Stimulated activated CD4-positive, alpha-beta T cell treated with anti-CD3 and anti-CD28 coated beads, Interleukin-12 subunit alpha, Interleukin-12 subunit beta, amount 100 ng/mL, for 48 hours (primary cell): ENCODE results near the gene PIK3CG.
"Not testable (repeated sequence)": the region's sequence is repeated elsewhere in the genome, so short reads cannot be mapped to it uniquely, and the experiment has no call there.

ENCODE experiments used
- DNase-seq, 3 donors: peaks; one replicate each; pipeline ENCODE4 v3.0.0-alpha.2; 2020; ENCODE audit warnings: low read depth in 2 of 3, low spot score in 1 of 3

Gene PIK3CG

DNA sequence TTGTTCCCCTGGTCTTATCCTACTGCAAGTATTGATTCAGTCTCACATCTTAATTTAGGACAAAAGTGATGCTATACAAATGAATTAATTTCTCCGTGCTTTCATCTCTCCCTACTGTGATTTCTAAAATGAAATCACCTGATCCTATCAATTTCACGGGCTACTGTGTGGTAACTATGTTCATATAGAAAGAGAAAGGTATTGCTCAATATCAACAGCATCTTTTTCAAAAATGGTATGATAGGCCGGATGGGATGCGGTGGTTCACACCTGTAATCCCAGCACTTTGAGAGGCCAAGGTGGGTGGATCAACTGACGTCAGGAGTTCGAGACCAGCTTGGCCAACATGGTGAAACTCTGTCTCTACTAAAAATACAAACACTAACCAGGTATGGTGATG is 71.2 kb downstream of the PIK3CG start:
- no peak for DNase-seq

DNA sequence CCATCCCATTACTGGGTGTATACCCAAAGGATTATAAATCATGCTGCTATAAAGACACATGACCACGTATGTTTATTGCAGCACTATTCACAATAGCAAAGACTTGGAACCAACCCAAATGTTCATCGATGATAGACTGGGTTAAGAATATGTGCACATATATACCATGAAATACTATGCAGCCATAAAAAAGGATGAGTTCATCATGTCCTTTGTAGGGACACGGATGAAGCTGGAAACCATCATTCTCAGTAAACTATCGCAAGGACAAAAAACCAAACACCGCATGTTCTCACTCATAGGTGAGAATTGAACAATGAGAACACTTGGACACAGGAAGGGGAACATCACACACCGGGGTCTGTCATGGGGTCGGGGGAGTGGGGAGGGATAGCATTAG is 73.0 kb downstream of the PIK3CG start:
- DNase-seq, result not testable (repeated sequence)

DNA sequence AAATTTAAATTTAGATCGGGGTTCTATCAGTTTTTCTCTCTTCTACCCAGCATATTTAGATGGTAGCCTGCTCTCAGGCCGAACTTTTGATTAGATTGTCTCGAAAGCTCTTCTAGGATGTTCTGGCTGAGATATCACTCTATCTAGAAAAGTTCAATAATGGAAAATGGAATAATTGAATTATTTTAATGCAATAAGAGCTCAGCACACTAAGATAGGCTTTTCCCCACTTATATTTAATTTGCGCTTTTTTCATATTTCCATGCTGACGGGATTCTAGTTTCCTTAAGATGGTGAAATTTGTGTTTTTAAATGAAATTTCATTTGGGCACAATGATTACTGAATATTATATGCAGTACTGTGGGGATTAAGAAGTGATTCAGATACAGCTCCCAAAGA is 73.7 kb downstream of the PIK3CG start:
- no peak for DNase-seq

DNA sequence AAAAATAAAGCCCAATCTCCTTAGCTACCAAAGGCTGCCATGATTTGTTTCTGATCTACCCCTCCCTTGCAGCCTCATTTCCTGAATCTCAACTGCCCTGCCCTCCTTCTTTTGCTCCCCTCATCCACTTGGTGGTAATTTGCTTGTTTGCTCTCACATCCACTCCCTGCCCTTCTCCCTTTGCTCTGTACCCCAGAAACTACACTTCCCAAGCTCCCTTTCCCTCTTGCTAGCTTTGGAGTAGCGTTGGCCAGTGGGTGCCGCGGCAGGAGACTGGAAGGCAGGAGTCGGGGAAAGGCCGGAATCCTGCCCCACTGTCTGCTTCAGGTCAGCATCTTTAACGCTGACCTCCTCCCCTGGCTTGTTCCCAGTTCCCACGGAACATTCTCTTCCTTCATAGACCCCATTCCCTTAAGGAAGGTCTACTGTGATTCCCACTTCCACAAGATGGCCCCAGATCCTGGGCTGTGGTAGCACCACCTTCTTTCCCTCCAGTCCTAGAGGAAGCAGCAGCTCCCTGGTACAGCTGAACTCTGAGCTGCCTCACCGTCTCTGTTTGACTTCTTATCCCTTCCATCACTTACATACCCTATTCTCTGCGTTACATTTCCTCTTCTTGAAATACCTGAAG is 79.1 kb downstream of the PIK3CG start:
- no peak for DNase-seq

DNA sequence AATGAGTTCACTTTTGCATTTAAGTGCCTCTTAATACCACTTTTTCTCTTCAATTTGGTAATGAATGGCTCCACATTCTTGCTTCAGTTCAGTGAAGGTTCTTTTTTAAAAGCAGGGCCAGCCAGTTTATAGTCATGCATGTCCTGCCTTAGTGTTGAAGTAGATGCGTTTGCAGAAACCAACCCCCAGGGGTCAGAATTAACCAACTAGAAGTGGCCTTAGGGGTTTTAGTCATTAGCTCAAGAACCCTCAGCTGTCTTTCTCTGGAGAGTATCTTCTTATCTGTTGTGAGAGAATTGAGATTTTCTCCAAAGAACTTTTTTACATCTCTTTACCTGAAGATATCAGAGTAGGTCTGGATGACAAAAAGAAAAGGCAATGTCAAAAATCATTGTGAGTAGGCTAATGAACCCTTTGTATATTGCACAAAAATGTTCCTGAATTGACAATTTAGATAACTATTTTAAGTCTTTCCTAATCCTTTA is 82.2 kb downstream of the PIK3CG start:
- DNase-seq, result peak in 2 of 3 donors; percentile 3 to 26

DNA sequence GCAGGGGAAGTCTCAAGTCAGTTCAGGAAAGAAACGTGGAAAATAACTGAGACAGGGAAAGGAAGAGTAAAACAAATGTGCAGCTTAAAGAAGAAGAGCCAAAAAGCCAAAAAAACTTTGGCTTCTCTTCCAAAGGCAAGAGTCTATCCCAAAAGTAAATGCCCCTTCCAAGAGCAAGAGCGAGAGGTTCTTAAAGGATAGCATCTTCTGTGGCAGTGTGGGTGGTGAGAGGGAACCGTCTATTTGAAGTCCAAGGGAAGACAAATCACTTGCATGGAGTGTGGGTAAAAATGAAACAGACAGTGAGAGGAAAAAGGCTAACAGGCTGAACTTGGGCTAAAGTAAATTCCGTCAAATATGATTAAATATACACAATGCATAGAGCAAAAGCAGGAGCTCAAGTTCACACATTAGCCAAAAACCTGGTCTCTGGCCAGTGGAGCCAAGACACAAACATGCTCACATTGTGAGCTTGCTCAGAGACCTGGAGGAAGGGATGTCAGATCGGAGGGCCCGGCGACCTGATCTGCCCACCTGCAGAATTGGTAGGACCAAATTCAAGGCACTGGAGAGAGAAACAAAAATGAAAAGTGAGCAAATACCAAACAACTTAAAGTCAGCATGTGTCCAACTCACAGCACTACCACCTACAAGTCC is 87.0 kb downstream of the PIK3CG start:
- DNase-seq, result no peak

DNA sequence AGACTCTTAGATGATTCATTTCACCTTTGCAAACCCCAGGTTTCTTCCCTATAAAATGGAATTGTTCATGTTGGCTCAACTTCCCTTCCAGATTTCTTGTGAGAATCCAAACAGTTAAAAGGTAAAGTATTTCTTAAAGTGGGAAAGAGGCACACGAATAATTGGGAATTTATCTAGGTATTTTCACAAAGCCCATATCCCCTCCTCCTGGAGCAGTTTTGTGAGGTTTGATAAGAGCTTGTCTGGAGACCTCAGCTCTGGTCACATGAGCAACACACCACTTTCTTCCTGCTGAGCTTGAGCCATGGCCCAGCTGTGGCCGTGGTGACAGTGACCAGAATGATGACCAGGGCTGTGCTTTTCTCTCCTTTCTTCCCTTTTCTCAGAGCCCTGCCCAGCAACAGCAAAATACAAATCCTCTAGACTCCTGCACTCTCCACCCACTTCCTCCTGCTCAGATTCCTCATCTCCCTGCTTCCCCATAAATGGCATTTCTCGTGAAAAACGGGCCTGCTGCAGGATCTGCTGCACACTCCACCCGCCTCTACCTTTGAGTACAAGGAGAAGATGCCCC is 87.7 kb downstream of the PIK3CG start:
- DNase-seq, result no peak

DNA sequence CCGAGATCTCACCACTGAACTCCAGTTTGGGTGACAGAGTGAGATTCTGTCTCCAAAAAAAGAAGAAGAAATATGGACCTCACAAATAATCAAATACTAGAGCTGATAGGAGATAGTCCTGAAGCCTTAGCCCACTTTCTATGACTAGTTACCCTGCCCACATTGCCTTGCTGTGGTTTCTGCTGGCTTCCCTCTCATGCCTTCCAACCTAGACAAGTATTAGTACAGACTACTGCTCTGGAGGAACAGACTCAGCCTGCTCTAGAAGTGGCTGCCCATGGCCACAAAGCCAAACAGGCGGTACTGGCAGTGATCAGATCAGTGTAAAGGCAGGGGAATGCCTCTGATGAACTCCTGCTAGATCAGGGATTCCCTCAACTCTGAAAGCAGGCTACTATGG is 89.8 kb downstream of the PIK3CG start:
- no peak for DNase-seq

DNA sequence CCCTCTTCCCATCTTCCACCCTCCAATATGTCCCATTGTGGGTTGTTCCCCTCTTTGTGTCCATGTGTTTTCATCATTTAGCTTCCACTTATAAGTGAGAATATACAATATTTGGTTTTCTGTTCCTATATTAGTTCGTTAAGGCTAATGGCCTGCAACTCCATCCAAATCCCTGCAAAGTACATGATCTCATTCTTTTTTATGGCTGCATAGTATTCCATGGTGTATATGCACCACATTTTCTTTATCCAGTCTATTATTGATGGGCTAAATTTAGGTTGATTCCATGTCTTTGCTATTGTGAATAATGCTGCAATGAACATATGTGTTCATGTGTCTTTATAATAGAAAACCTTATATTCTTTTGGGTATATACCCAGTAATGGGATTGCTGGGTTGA is 90.8 kb downstream of the PIK3CG start:
- DNase-seq, result not testable (repeated sequence)
